Esophagus squamous epithelium (tissue), 5 donors: ENCODE results near the gene CTNNA3. TPM values are rescaled to one million over a fixed set of nuclear protein-coding genes. Genes with fewer than 3 reads are reported as not detected.

Experiments
- DNase-seq: peaks from one replicate; lab custom pipeline; 2025; lab: John Stamatoyannopoulos, UW
- H3K27ac ChIP-seq, 4 donors: fragments of 200-600 bp; sonication (generic); one replicate each; pipeline ENCODE4 v1.5.1; 2016 to 2019; ENCODE audit warnings: mild to moderate bottlenecking in 1 of 4
- H3K27me3 ChIP-seq, 4 donors: fragments of 200-600 bp; sonication (generic); 1 replicate in 3 of 4; 2 replicates in 1 of 4; pipeline versions ENCODE4 v1.5.1 to v1.6.0; 2017 to 2021; ENCODE audit warnings: antibody characterized with exemption in 1 of 4
- H3K36me3 ChIP-seq, 3 donors: fragments of 200-600 bp; sonication (generic); one replicate each; pipeline ENCODE4 v1.5.1; 2016 to 2019
- H3K4me1 ChIP-seq, 3 donors: fragments of 200-600 bp; sonication (generic); one replicate each; pipeline ENCODE4 v1.5.1; 2017 to 2019
- H3K4me3 ChIP-seq, 4 donors: fragments of 200-600 bp; sonication (generic); 1 replicate in 3 of 4; 2 replicates in 1 of 4; pipeline ENCODE4 v1.5.1; 2016 to 2019; ENCODE audit warnings: mild to moderate bottlenecking in 2 of 4, moderate library complexity in 1 of 4
- H3K9me3 ChIP-seq, 3 donors: fragments of 200-600 bp; sonication (generic); one replicate each; pipeline ENCODE4 v1.5.1; 2016 to 2019
- POLR2A ChIP-seq, 4 donors: fragments of 450-650 bp; IDR thresholded peaks; one replicate each; pipeline ENCODE4 v1.6.1; 2017; ENCODE audit warnings: antibody characterized with exemption in 4 of 4, mild to moderate bottlenecking in 4 of 4, moderate library complexity in 3 of 4
- WGBS, 2 donors: methylation state at CpG; one replicate each; pipeline ENCODE4 v1.1.5; 2018; 5-methylcytosine and 5-hydroxymethylcytosine counted together
- intact Hi-C: fragments of 100-400 bp; cut with DNase I; formaldehyde crosslinking; loops from one replicate; pipeline ENCODE4 v1.15.0; 2022
- total RNA-seq, 4 donors: library from RNA; depleted of rRNA; stranded (reverse); fragments of >200 nt; gene quantifications; one replicate each; pipeline ENCODE4 v1.1.0, GENCODE V29; 2016
- TF ChIP-seq, protein P1 (sequence below), 6 experiments: fragments of 450-650 bp in 4 of 6; fragments of 200-600 bp in 2 of 6; sonication (generic) in 2 of 6; IDR thresholded peaks; one replicate each; pipeline ENCODE4 v1.5.1; 2016 to 2019; ENCODE audit warnings: antibody characterized with exemption in 6 of 6, mild to moderate bottlenecking in 4 of 6, moderate library complexity in 4 of 6
- donor health status: DM: yes; HTN: yes; CAD: no.

Gene CTNNA3
- total RNA-seq, 4 donors from 2014 or later = 0.29 to 1.9 (median 0.61) TPM; not detected in 1

DNA sequence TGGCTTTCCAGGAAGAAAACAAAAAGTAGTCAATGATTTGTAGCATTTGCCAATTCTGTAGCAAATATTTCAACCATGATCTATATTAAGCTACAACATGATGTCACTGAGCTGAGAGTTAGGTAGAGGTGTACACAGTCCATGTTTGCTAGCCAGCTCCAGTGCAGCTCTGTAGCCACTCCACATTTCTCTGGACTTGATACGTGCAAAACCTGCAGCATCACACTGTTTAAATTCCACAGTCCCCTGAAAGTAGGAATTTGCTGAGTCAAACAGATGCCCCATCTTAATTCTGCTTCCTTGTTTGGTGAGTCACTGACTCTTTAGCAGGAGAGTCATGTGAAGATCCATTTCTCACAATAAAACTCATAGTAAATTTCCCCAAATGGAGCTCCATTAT, 859.9 kb downstream of the CTNNA3 start:
- Histone ChIP-seq H3K4me3 (no peak overlapping the region), H3K27ac (no peak overlapping the region), H3K27me3 (no peaks in the 10 kb centered on the region), H3K4me1 (no peaks in the 10 kb centered on the region), H3K9me3 (no peaks in the 10 kb centered on the region), H3K36me3 (no peaks in the 10 kb centered on the region)
- 40 to 50% methylated on average over 1 of the region's 1 CpG for WGBS, 2 donors
- intact Hi-C loops = no loop called here
- DNase-seq = no peak
- TF ChIP-seq POLR2A (IDR thresholded peaks at IDR 0.05) = no peak
- TF ChIP-seq, protein P1, sequence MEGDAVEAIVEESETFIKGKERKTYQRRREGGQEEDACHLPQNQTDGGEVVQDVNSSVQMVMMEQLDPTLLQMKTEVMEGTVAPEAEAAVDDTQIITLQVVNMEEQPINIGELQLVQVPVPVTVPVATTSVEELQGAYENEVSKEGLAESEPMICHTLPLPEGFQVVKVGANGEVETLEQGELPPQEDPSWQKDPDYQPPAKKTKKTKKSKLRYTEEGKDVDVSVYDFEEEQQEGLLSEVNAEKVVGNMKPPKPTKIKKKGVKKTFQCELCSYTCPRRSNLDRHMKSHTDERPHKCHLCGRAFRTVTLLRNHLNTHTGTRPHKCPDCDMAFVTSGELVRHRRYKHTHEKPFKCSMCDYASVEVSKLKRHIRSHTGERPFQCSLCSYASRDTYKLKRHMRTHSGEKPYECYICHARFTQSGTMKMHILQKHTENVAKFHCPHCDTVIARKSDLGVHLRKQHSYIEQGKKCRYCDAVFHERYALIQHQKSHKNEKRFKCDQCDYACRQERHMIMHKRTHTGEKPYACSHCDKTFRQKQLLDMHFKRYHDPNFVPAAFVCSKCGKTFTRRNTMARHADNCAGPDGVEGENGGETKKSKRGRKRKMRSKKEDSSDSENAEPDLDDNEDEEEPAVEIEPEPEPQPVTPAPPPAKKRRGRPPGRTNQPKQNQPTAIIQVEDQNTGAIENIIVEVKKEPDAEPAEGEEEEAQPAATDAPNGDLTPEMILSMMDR (IDR thresholded peaks at IDR 0.05) = no peak

DNA sequence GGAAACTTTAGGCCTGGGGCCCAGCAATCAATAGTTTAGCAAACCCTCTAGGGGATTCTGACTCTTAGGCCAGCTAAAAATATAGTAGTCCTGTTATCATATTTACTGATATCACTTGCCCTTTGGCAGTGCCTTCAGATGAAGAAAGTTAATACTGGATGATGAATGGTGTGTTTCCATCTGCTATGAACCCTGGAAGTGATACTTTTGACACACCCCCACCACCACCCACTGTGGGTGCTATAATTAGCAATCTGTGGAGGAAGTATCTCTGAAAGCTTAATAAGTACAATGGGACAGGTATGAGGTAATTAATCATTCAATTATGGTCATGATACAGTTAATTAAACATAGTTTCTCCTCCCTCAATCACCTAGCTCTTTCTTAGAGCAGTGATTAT, 860.6 kb downstream of the CTNNA3 start:
- Histone ChIP-seq H3K36me3 (no peaks in the 10 kb centered on the region), H3K4me1 (no peaks in the 10 kb centered on the region), H3K27me3 (no peaks in the 10 kb centered on the region), H3K27ac (no peak overlapping the region), H3K9me3 (no peaks in the 10 kb centered on the region), H3K4me3 (no peak overlapping the region)
- intact Hi-C loops = no loop called here
- no peak for DNase-seq
- TF ChIP-seq POLR2A (IDR thresholded peaks at IDR 0.05) = no peak
- TF ChIP-seq, protein P1 (IDR thresholded peaks at IDR 0.05) = no peak

DNA sequence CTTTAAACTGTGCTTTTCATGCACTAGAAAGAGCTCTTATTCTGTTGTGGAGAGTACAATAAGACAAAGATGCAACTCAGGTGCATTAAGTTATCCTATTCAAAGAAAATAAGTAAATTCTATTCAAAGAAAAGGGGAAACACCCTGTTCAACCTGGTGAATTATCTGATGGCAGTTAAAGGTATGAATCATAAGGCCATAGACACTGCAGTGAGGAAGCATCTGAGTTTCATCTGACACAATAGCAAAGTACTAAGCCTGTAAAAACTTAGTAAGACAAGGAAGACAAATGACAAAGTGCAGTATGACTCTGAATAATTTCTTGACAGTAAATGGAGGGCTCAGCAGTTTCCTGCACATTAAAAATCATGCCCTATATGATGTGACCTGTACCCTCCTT, 861.2 kb downstream of the CTNNA3 start:
- Histone ChIP-seq H3K36me3 (no peaks in the 10 kb centered on the region), H3K4me3 (no peak overlapping the region), H3K4me1 (no peaks in the 10 kb centered on the region), H3K27ac (no peak overlapping the region), H3K27me3 (no peaks in the 10 kb centered on the region), H3K9me3 (no peaks in the 10 kb centered on the region)
- TF ChIP-seq, protein P1 (IDR thresholded peaks at IDR 0.05) = no peak
- no peak for TF ChIP-seq POLR2A (IDR thresholded peaks at IDR 0.05)
- no peak for DNase-seq
- intact Hi-C loops = no loop called here

DNA sequence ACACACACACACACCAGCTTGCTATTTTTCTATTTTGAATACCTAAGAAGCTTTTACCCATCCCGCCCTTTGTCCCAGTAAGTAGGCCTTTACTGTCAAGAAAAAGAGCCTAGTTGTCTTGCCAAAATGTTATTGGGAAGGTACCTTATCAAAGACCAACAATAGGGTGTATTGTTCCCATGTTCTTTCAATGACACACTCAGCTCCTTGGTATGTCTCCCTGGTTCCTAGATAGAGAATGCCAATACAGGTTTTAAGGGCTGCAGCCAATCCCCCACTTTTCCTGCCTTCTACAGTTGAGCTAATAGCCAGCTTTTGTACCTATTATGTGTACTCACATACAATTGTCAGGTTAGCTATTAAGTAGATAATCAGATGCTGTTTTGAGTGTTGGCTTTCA, 862.1 kb downstream of the CTNNA3 start:
- intact Hi-C loops = no loop called here
- DNase-seq = no peak
- no peaks in the 10 kb centered on the region for H3K36me3 ChIP-seq
- no peak overlapping the region for H3K4me3 ChIP-seq
- no peak for TF ChIP-seq POLR2A (IDR thresholded peaks at IDR 0.05)
- TF ChIP-seq, protein P1 (IDR thresholded peaks at IDR 0.05) = no peak
- no peaks in the 10 kb centered on the region for H3K27me3 ChIP-seq
- H3K27ac ChIP-seq = no peak overlapping the region
- no peaks in the 10 kb centered on the region for H3K9me3 ChIP-seq
- no peaks in the 10 kb centered on the region for H3K4me1 ChIP-seq
- WGBS, 2 donors = 38 to 70% methylated on average over 1 of the region's 1 CpG

DNA sequence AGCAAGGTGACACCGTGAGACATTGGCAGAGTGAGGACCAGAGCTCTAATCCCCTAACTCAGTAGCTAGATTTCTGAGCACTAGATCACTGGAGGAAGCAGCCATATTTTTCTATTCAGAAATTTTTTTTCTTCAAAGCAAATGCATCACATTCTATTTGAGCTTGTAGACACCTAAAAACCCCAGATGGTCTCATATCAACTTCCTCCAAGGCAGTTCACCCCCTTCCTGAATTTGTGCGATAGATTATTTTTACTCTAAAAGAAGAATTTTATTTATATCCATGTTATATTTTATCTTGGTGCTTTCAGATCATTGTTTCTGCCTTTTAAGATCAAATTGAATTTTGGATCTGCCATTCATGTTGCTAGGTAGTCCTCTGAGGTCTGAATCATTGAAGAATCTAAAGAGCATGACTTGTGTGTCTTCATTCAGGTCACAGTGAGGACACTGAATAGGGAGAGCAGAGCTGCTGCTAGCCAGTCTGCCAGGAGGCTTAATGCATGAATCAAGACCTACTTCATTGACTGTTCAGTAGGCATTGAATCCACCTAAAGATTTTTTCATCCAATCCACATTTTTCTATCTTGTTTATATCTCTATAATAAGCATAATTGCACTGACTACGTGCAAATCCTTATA, 863.1 kb downstream of the CTNNA3 start:
- Histone ChIP-seq H3K4me3 (no peak overlapping the region), H3K4me1 (no peaks in the 10 kb centered on the region), H3K27me3 (no peaks in the 10 kb centered on the region), H3K36me3 (no peaks in the 10 kb centered on the region), H3K27ac (no peak overlapping the region), H3K9me3 (no peaks in the 10 kb centered on the region)
- DNase-seq = no peak
- 43 to 47% methylated on average over 3 of the region's 3 CpGs for WGBS, 2 donors
- intact Hi-C loops = no loop called here
- TF ChIP-seq, protein P1 (IDR thresholded peaks at IDR 0.05) = no peak
- TF ChIP-seq POLR2A (IDR thresholded peaks at IDR 0.05) = no peak
